Activated T-helper 2 cell treated with anti-CD3 and anti-CD28 coated beads, Interferon-gamma antibody, Interleukin-2, Interleukin-4, amounts not matched to agents 10 μg/mL and 5 μg/mL and 100 μg/mL, durations not matched to agents 14 hours and 24 hours and 36 hours (primary cell): ENCODE results near the gene CRAMP1. TPM values are rescaled to one million over a fixed set of nuclear protein-coding genes. Genes with fewer than 3 reads are reported as not detected.

ENCODE experiments used
- DNase-seq: peaks from one replicate; pipeline ENCODE4 v3.0.0; 2021; ENCODE audit warnings: low spot score
- H3K27ac Mint-ChIP-seq: one replicate; pipeline ENCODE4 v1.8.0; 2021; ENCODE audit warnings: mixed read lengths
- H3K27me3 Mint-ChIP-seq: one replicate; pipeline ENCODE4 v1.8.0; 2021; ENCODE audit warnings: low read depth, mixed read lengths
- H3K36me3 Mint-ChIP-seq: one replicate; pipeline ENCODE4 v1.8.0; 2021; ENCODE audit warnings: low read depth, mixed read lengths
- H3K4me1 Mint-ChIP-seq: one replicate; pipeline ENCODE4 v1.8.0; 2021; ENCODE audit warnings: low read depth, mixed read lengths
- H3K4me3 Mint-ChIP-seq: one replicate; pipeline ENCODE4 v1.8.0; 2021; ENCODE audit warnings: low read depth, mild to moderate bottlenecking, moderate library complexity, mixed read lengths
- H3K9me3 Mint-ChIP-seq: one replicate; pipeline ENCODE4 v1.8.0; 2021; ENCODE audit warnings: mixed read lengths
- intact Hi-C: fragments of 100-400 bp; cut with micrococcal nuclease; formaldehyde crosslinking; loops from one replicate; pipeline ENCODE4 v1.15.1; 2023
- total RNA-seq: library from RNA; stranded (reverse); gene quantifications from 2 replicates; pipeline ENCODE4 v1.2.3, GENCODE V29; 2022

Gene CRAMP1
- total RNA-seq, 1 donor from 2014 or later = 34.3 TPM

DNA sequence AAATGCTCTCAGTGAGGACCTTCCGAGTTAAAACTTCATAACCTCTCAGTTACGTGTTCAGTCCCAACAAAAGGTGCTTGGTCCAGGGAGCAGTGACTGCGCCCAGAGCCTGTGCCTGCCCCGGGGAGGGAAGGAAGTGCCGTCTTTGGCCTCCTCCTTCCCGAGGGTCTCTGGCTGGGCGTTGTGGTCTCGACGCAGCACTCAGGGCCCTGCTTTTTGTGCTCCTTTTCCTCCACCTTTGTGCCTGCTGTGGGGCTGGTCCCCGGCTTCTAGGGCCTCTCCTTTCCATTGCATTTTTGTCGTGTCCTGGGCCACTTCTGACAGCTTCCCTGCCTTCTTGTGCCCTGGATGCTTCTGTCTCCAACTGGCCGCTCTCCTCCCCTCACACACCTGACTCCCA, 29.1 kb downstream of the CRAMP1 start:
- no peak for DNase-seq
- Mint-ChIP-seq H3K36me3 (peaks cover 59% of the 10 kb centered on the region), H3K4me3 (no peak overlapping the region), H3K9me3 (no peaks in the 10 kb centered on the region), H3K4me1 (peaks cover 9% of the 10 kb centered on the region), H3K27ac (no peak overlapping the region), H3K27me3 (no peaks in the 10 kb centered on the region)
- intact Hi-C loops = no loop called here

- Mint-ChIP-seq H3K36me3 (peaks cover 64% of the 10 kb centered on the region), H3K27ac (no peak overlapping the region), H3K4me3 (no peak overlapping the region), H3K4me1 (peaks cover 15% of the 10 kb centered on the region), H3K27me3 (no peaks in the 10 kb centered on the region), H3K9me3 (no peaks in the 10 kb centered on the region)
- no peak for DNase-seq
- intact Hi-C loops = no loop called here
These were observed 30.0 kb downstream of the CRAMP1 start for GRCh38 chr16:1642148-1642547.

DNA sequence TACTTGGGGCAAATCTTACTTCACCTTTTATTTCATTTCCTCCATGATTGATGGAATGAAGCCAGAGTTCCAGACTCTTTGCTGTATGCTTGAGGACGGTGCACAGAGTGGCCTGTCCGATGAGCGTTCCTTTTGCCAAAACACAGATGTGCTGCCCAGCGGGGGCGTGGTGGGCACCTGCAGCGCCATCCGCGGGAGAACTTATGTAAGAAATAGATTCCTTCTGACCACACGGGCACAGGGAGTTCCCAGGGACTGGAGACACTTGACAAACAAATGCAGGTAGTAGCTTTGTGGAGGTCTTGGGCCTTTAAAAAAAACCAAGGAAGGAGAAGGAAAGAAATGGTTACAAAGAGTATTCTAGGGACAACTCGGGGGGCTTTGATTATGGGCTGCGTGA, 30.6 kb downstream of the CRAMP1 start:
- Mint-ChIP-seq H3K4me1 (peaks cover 16% of the 10 kb centered on the region), H3K27ac (no peak overlapping the region), H3K27me3 (no peaks in the 10 kb centered on the region), H3K9me3 (no peaks in the 10 kb centered on the region), H3K4me3 (no peak overlapping the region), H3K36me3 (peaks cover 67% of the 10 kb centered on the region)
- intact Hi-C loops = no loop called here
- DNase-seq = no peak

DNA sequence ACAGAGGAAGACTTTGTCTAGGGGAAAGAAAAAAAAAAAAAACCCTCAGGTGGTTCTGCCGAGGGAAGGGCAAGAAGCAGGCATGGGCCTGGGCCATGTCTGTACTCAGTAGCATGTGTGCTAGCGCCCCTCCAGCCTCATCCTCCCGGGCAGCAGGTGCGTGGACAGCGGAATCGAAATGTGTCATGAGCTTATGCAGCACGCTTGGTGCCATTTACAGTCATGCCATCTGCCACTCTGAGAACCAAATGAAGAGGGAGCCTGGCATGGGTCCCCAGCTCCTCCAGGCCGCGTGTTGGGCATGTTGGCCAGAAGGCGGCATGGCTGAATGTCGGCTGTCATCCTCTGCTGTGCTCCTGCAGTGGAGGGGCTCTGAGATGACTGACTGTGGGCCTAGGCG, 31.4 kb downstream of the CRAMP1 start:
- intact Hi-C loops = no loop called here
- H3K4me1 Mint-ChIP-seq = peaks cover 18% of the 10 kb centered on the region
- DNase-seq = no peak
- H3K4me3 Mint-ChIP-seq = no peak overlapping the region
- no peaks in the 10 kb centered on the region for H3K27me3 Mint-ChIP-seq
- H3K9me3 Mint-ChIP-seq = no peaks in the 10 kb centered on the region
- H3K36me3 Mint-ChIP-seq = peaks cover 63% of the 10 kb centered on the region
- H3K27ac Mint-ChIP-seq = no peak overlapping the region

GRCh38 chr16:1645914-1646525, 33.9 kb downstream of the CRAMP1 start:
- no peaks in the 10 kb centered on the region for H3K9me3 Mint-ChIP-seq
- H3K36me3 Mint-ChIP-seq = peaks cover 52% of the 10 kb centered on the region
- H3K27ac Mint-ChIP-seq = peak overlapping the region; percentile 81
- DNase-seq = no peak
- no peak overlapping the region for H3K4me3 Mint-ChIP-seq
- peaks cover 22% of the 10 kb centered on the region for H3K4me1 Mint-ChIP-seq
- intact Hi-C loops = no loop called here
- no peaks in the 10 kb centered on the region for H3K27me3 Mint-ChIP-seq

- Mint-ChIP-seq H3K36me3 (peaks cover 53% of the 10 kb centered on the region), H3K27me3 (no peaks in the 10 kb centered on the region), H3K9me3 (no peaks in the 10 kb centered on the region), H3K4me3 (no peak overlapping the region), H3K4me1 (peaks cover 22% of the 10 kb centered on the region), H3K27ac (no peak overlapping the region)
- intact Hi-C loops = no loop called here
- no peak for DNase-seq
These were observed 35.7 kb downstream of the CRAMP1 start for GRCh38 chr16:1647856-1648255.

GRCh38 chr16:1650131-1650530, 38.0 kb downstream of the CRAMP1 start:
- Mint-ChIP-seq H3K36me3 (peaks cover 52% of the 10 kb centered on the region), H3K27ac (no peak overlapping the region), H3K27me3 (no peaks in the 10 kb centered on the region), H3K9me3 (no peaks in the 10 kb centered on the region), H3K4me1 (peaks cover 22% of the 10 kb centered on the region), H3K4me3 (no peak overlapping the region)
- no peak for DNase-seq
- intact Hi-C loops = no loop called here

GRCh38 chr16:1651094-1651973, 39.2 kb downstream of the CRAMP1 start:
- Mint-ChIP-seq H3K9me3 (no peaks in the 10 kb centered on the region), H3K4me3 (no peak overlapping the region), H3K27ac (no peak overlapping the region), H3K27me3 (no peaks in the 10 kb centered on the region), H3K36me3 (peaks cover 49% of the 10 kb centered on the region), H3K4me1 (peaks cover 12% of the 10 kb centered on the region)
- intact Hi-C loops = no loop called here
- DNase-seq = no peak

DNA sequence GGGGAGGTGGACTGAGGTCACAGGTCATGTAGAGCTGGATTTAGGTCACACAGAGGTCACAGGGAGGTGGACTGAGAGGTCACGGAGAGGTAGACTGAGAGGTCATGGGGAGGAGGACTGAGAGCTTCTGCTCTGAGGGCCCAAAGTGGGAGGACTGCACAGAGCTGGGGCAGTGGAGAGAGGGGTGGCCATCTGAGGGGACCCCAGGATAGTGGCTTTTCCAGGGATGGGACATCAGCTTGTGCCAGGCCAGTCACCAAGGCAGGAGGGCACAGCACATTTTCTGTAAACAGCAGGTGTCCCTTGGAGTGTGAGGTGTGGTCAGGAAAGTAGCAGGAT, 39.8 kb downstream of the CRAMP1 start:
- no peak for DNase-seq
- Mint-ChIP-seq H3K4me3 (no peak overlapping the region), H3K36me3 (peaks cover 44% of the 10 kb centered on the region), H3K27me3 (no peaks in the 10 kb centered on the region), H3K4me1 (peaks cover 7% of the 10 kb centered on the region), H3K27ac (no peak overlapping the region), H3K9me3 (no peaks in the 10 kb centered on the region)
- intact Hi-C loops = no loop called here

DNA sequence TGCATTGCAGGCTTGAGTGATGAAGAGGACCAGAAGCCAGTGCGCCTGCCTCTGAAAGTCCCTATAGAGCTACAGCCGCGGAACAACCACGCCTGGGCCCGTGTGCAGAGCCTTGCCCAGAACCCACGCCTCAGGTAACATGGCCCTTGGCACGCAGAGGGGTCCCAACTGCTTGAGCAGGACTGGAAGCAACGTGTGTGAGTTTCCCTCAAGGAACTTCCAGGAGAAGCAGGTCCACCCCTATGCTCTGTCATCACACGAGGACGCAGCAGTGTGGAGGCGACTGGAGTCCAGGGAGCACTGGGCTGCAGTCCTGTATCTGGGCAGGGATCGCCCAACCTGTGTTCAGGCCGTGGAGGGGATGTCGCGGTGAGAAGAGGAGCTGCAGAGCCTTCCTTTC, 40.9 kb downstream of the CRAMP1 start:
- H3K27ac Mint-ChIP-seq = no peak overlapping the region
- no peaks in the 10 kb centered on the region for H3K27me3 Mint-ChIP-seq
- H3K36me3 Mint-ChIP-seq = peaks cover 45% of the 10 kb centered on the region
- H3K9me3 Mint-ChIP-seq = no peaks in the 10 kb centered on the region
- peaks cover 4% of the 10 kb centered on the region for H3K4me1 Mint-ChIP-seq
- intact Hi-C loops = no loop called here
- no peak overlapping the region for H3K4me3 Mint-ChIP-seq
- DNase-seq = no peak

DNA sequence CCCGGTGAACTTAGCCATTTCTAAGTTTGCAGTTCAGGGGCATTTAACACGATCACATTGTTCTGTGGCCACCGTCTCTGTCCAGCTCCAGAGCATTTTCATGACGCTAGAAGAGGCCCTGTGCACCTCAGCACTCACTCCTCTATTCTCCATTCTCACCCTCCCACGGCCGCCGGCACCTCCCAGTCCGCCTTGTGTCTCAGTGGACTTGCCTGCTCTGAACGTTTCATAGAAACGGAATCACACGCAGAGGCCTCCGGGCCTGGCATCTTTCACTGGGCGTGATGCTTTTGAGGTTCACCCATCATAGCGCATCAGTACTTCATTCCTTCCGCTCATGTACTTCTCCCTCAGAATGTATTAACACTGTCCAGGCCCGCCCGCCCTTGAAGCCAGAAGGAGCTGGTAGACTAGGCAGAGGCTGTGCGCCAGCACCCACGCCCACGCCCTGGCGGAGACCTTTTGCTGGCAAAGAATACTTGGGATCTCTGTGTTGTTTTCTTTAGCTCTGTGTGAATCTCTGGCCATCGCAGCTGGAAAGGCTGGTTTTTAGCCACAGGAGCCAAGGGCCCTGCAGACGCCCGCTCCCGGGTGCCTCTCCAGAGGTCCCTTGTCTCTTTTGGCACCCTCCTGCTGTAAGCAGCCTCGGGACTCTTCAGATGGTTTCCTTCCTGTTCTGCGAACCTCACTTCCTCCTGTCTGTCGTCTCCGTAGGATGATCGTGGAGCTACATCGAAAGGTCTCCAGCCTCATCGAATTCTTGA, 42.5 kb downstream of the CRAMP1 start:
- Mint-ChIP-seq H3K36me3 (peaks cover 46% of the 10 kb centered on the region), H3K9me3 (no peaks in the 10 kb centered on the region), H3K27me3 (no peaks in the 10 kb centered on the region), H3K27ac (no peak overlapping the region), H3K4me1 (peaks cover 4% of the 10 kb centered on the region), H3K4me3 (no peak overlapping the region)
- intact Hi-C loops = no loop called here
- DNase-seq = no peak

- Mint-ChIP-seq H3K27me3 (no peaks in the 10 kb centered on the region), H3K27ac (no peak overlapping the region), H3K4me1 (no peaks in the 10 kb centered on the region), H3K4me3 (no peak overlapping the region), H3K9me3 (no peaks in the 10 kb centered on the region), H3K36me3 (peaks cover 48% of the 10 kb centered on the region)
- no peak for DNase-seq
- intact Hi-C loops = no loop called here
These were observed 43.2 kb downstream of the CRAMP1 start for GRCh38 chr16:1655269-1655807.
